Articular chondrocyte of knee joint (primary cell): ENCODE data around the gene PYM1. TPM values are rescaled to one million over a fixed set of nuclear protein-coding genes. Genes with fewer than 3 reads are reported as not detected.

Experiments
- total RNA-seq: library from RNA; depleted of rRNA; stranded (reverse); fragments of >200 nt; gene quantifications from 2 replicates; pipeline ENCODE4 v1.2.3, GENCODE V29; 2012

PYM1 gene
- total RNA-seq: 27.6 and 33.6 TPM in 2 replicates

DNA sequence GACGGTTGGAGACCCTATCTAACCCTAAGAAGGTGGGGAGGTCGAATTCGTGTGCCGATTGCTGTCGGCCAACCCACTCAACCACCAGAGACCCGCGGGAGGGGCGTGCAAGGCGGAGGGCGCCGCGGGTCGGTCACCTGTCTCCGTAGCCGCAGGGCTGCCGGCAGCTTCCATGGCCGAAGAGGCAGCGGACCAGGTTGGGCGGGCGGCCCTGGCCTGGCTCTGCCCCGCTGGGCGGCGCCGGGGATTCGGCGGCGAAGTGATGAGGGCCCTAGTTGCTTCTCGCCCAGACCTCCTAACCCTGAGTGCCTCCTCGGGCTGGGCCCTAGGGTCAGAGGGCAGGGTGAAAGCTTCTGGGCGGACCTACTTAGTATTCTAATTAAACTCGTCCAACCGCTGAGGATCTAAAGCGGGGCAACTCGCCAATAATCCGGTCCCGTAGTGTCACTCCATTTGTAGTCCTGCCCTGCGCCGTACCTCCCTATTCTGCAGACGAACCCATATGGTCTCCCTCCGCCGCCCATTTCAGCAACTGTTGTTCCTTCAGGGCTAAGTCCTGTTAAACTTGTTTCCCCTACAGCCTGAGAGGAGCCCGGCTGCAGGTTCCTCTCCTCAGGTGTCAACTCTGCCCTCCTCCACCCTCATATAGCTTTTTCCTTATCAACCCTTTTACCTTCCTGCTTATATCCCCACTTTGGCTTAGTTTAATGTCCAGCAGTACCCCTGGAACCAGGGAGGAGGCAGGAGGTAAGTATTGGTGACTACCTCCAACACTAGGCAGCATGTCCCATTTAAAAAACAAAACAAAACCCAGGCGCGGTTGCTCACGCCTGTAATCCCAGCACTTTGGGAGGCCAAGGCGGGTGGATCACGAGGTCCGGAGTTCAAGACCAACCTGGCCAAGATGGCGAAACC, at the start of gene PYM1:
Gene PYM1, minus strand, starts transcription at position 307 of the 915 bp plus-strand sequence. Its CDS starts 133 bp downstream, at position 174.

DNA sequence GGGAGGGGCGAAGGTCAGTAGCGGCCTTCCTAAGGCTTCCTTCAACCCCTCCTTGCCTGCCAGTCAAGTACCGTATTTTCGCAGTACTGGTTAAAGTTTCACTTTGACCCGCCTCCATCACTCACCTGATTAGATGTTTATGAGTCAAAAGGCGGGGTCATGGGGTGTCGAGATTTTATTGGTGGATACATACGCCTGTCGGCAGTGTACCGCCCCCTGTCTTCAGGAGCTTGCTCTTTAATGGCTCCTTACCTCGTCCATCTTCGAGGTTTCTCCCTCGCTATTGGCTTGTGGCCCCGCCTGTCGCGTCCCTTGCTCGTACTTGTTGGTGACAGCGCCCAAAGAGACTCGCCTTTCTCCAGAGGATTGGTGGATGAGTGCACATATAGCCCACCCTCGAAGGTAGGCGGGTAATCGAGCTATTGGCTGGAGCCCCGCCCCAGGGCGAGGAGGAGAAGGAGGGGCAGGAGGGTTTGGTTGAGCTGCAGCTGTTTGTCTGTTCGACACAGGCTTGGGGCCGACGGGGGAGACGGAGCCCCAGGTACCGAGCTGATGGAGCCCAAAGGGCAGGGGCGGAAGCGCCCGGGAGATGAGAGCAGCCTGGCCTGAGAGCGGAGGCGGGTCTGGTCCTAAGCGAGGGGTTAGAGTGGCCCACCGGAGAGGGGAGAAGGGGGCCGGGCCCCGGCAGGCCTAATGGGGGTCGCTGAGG, 46.1 kb upstream of the PYM1 start, which contains the start of gene RAB5B:
Gene RAB5B, plus strand, starts transcription at position 480 of the 709 bp plus-strand sequence. CDS start 12,883 bp downstream, outside the sequence.

DNA sequence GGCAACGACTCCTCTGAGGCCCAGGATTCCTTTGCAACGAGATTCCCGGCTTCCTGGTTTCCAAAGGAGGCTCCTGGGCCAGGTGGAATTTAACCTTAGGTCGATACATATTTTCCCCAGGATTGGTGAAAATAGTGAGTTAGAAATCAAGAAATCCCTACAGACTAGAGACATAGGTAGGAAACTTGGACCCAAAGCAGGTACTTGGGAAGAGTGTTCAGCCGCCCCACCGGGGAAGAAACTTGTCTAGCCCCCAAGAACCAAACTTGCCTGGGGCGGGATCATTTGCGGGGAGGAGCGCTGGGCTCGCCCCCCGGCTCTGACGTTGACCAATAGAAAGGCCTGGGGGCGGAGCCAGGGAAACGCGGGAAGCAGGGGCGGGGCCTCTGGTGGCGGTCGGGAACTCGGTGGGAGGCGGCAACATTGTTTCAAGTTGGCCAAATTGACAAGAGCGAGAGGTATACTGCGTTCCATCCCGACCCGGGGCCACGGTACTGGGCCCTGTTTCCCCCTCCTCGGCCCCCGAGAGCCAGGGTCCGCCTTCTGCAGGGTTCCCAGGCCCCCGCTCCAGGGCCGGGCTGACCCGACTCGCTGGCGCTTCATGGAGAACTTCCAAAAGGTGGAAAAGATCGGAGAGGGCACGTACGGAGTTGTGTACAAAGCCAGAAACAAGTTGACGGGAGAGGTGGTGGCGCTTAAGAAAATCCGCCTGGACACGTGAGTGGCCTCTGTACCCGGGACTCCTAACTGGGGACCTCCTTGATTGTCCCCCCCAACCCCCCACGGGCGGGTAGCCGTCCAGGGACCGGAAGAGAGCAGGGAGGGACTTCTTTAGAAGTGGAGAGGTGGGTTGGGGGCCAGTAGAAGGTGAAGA, 39.0 kb upstream of the PYM1 start, which contains the start of gene CDK2:
Gene CDK2, plus strand, starts transcription at position 423 of the 874 bp plus-strand sequence. Its CDS starts 179 bp downstream, at position 602.

DNA sequence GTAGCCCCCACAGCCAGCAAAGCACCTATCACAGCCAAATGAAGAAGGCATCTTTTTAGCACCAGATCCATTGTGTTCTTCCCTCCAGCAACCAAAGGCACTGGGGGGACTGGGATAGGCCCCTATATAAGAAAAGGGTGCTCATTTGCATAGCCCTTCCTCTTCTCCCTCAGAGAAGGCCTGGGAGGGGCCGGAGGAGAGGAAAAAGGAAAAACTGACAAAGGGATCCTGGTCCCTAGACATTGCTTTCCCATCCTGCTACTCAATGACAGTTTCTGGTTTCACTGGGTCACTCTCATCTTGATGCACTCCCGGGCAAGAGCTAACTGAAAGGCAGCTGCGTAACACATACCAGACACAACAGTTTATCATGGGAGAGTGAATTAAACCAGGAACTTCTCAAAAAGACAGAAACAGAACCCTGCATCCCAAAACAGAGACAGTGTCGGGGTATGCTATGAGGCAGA, 38.3 kb upstream of the PYM1 start, which contains the start of gene PMEL:
Gene PMEL, minus strand, starts transcription at position 102 of the 467 bp plus-strand sequence. Its CDS starts 31 bp downstream, at position 71.

DNA sequence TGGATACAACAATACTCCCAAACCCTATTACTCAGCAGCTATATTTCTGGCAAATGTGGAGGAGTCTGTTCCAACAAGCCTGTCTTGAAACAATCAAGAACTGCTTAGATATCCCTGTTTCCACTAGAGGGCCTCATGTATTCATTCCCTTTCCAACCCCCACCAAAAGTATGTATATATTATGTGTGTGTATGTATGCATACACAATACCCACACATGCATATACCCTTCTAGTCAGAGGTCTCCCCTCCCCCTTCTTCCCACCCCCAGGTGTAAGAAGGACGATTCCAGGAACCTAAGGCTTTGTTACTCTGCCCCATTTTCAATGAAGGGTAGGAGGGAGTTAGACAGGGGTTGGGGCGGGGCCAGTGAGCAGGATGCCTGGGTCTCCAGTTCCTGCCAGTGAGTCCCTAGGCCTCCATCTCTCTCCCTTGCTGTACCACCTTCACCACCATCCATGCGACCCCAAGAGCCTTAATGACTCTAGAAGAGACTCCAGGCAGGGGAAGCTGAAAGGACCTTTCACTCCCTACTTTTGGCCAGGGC, 3.1 kb upstream of the PYM1 start, which contains the start of gene DGKA:
Gene DGKA, plus strand, starts transcription at position 392 of the 546 bp plus-strand sequence. CDS start 5,342 bp downstream, outside the sequence.

Other genes starting within 250 kb of the PYM1 start
- 17.9 and 31.8 TPM in 2 replicates for gene ITGA7, start 220.0 kb downstream of the PYM1 start, total RNA-seq
- gene BLOC1S1, start 211.8 kb downstream of the PYM1 start, total RNA-seq: 58.5 and 75.5 TPM in 2 replicates
- gene RDH5, start 207.5 kb downstream of the PYM1 start, total RNA-seq: 60.9 and 66.7 TPM in 2 replicates
- gene CD63, start 198.9 kb downstream of the PYM1 start, total RNA-seq: 2,567 and 3,055 TPM in 2 replicates
- 3.7 and 3.8 TPM in 2 replicates for gene GDF11, start 184.8 kb downstream of the PYM1 start, total RNA-seq
- 64.0 and 86.7 TPM in 2 replicates for gene SARNP, start 110.2 kb downstream of the PYM1 start, total RNA-seq
- gene ORMDL2, start 109.9 kb downstream of the PYM1 start, total RNA-seq: 12.9 TPM in 2 replicates
- 43.8 and 50.7 TPM in 2 replicates for gene DNAJC14, start 98.3 kb downstream of the PYM1 start, total RNA-seq
- 5.2 and 5.3 TPM in 2 replicates for gene MMP19, start 85.0 kb downstream of the PYM1 start, total RNA-seq
- gene DGKA, start 3.3 kb upstream of the PYM1 start, total RNA-seq: 48.5 and 66.9 TPM in 2 replicates
- gene PMEL, start 38.1 kb upstream of the PYM1 start, total RNA-seq: 0.32 and 0.39 TPM in 2 replicates
- 20.1 and 23.0 TPM in 2 replicates for gene CDK2, start 38.9 kb upstream of the PYM1 start, total RNA-seq
- 73.7 and 76.3 TPM in 2 replicates for gene RAB5B, start 46.2 kb upstream of the PYM1 start, total RNA-seq
- gene SUOX, start 69.4 kb upstream of the PYM1 start, total RNA-seq: 11.6 and 13.9 TPM in 2 replicates
- gene IKZF4, start 93.1 kb upstream of the PYM1 start, total RNA-seq: 1.8 and 1.9 TPM in 2 replicates
- gene RPS26, start 114.0 kb upstream of the PYM1 start, total RNA-seq: 336 and 547 TPM in 2 replicates
- gene ERBB3, start 152.3 kb upstream of the PYM1 start, total RNA-seq: 0.65 and 0.91 TPM in 2 replicates
- 95.9 and 100 TPM in 2 replicates for gene PA2G4, start 176.7 kb upstream of the PYM1 start, total RNA-seq
- gene RPL41, start 188.7 kb upstream of the PYM1 start, total RNA-seq: 1,970 and 2,516 TPM in 2 replicates
- gene ZC3H10, start 190.4 kb upstream of the PYM1 start, total RNA-seq: 5.7 and 7.4 TPM in 2 replicates
- 212 and 228 TPM in 2 replicates for gene ESYT1, start 200.4 kb upstream of the PYM1 start, total RNA-seq
- gene MYL6B, start 224.7 kb upstream of the PYM1 start, total RNA-seq: 59.9 and 62.3 TPM in 2 replicates
- gene MYL6, start 230.5 kb upstream of the PYM1 start, total RNA-seq: 1,601 and 1,692 TPM in 2 replicates